GM19025 (cell line): Measurements from ENCODE around the gene LMBR1.
"Not testable (repeated sequence)": the region's sequence is repeated elsewhere in the genome, so short reads cannot be mapped to it uniquely, and the experiment has no call there.

Experiments used
- ATAC-seq: cut with Tn5 transposase; IDR thresholded peaks from one replicate; pipeline ENCODE4 v1.9.1; 2021; ENCODE audit warnings: mild to moderate bottlenecking, low read depth, moderate library complexity; ENCODE audit not compliant: unreplicated experiment

Gene LMBR1

GRCh38 chr7:156703773-156704482 lies 189.1 kb downstream of the LMBR1 start:
- ATAC-seq: no peak

GRCh38 chr7:156703209-156703608 lies 189.8 kb downstream of the LMBR1 start:
- no peak for ATAC-seq

- no peak for ATAC-seq
Measured at GRCh38 chr7:156702399-156702798, 190.6 kb downstream of the LMBR1 start.

GRCh38 chr7:156701787-156702186 lies 191.2 kb downstream of the LMBR1 start:
- not testable (repeated sequence) for ATAC-seq

- not testable (repeated sequence) for ATAC-seq
Measured at GRCh38 chr7:156698512-156698911, 194.5 kb downstream of the LMBR1 start.

GRCh38 chr7:156697283-156697682 lies 195.7 kb downstream of the LMBR1 start:
- not testable (repeated sequence) for ATAC-seq

- no peak for ATAC-seq
Measured at GRCh38 chr7:156693627-156694026, 199.4 kb downstream of the LMBR1 start.

- no peak for ATAC-seq
Measured at GRCh38 chr7:156692849-156693248, 200.1 kb downstream of the LMBR1 start.

GRCh38 chr7:156691764-156692163 lies 201.2 kb downstream of the LMBR1 start:
- no peak for ATAC-seq

- ATAC-seq: no peak
Measured at GRCh38 chr7:156684661-156685060, 208.3 kb downstream of the LMBR1 start.

GRCh38 chr7:156684251-156684650 lies 208.7 kb downstream of the LMBR1 start:
- ATAC-seq: no peak

- no peak for ATAC-seq
Measured at GRCh38 chr7:156682928-156683327, 210.1 kb downstream of the LMBR1 start.

GRCh38 chr7:156680281-156680680 lies 212.7 kb downstream of the LMBR1 start:
- ATAC-seq: no peak

GRCh38 chr7:156677374-156678054 lies 215.5 kb downstream of the LMBR1 start:
- ATAC-seq: no peak

- no peak for ATAC-seq
Measured at GRCh38 chr7:156676263-156676662, 216.7 kb downstream of the LMBR1 start.

GRCh38 chr7:156675721-156676120 lies 217.3 kb downstream of the LMBR1 start:
- no peak for ATAC-seq

GRCh38 chr7:156673902-156674301 lies 219.1 kb downstream of the LMBR1 start:
- no peak for ATAC-seq

GRCh38 chr7:156673454-156673853 lies 219.5 kb downstream of the LMBR1 start:
- ATAC-seq: no peak

- no peak for ATAC-seq
Measured at GRCh38 chr7:156669035-156669828, 223.8 kb downstream of the LMBR1 start.

GRCh38 chr7:156668130-156668741 lies 224.7 kb downstream of the LMBR1 start:
- ATAC-seq: no peak

GRCh38 chr7:156667110-156667426 lies 225.9 kb downstream of the LMBR1 start:
- no peak for ATAC-seq
